ENCODE data around the gene MOB3B. TPM values are rescaled to one million over a fixed set of nuclear protein-coding genes. Genes with fewer than 3 reads are reported as not detected.

The MOB3B gene
- total RNA-seq, 2 donors from 2014 or later: 4.3 to 6.0 TPM

- peaks cover 68% of the 10 kb centered on the region for H3K4me1 ChIP-seq
- TF ChIP-seq POLR2A (IDR thresholded peaks at IDR 0.05): no peak
- TF ChIP-seq CTCF (IDR thresholded peaks at IDR 0.05): no peak
- no peak overlapping the region for H3K4me3 ChIP-seq
- WGBS, 2 donors: 43 to 63% methylated on average over 3 of the region's 3 CpGs
- no peaks in the 10 kb centered on the region for H3K9me3 ChIP-seq
- intact Hi-C loops (cut with DNase I): no loop called here
- no peak overlapping the region for H3K27ac ChIP-seq
- H3K27me3 ChIP-seq: no peaks in the 10 kb centered on the region
- no peaks in the 10 kb centered on the region for H3K36me3 ChIP-seq (replicated peaks in 1 of 2; ENCODE audit: insufficient read depth in 1 of 2, low read depth in 2 of 2)
- ATAC-seq (no peak), DNase-seq (no peak)
These were observed 95.8 kb downstream of the MOB3B start for GRCh38 chr9:27433631-27434325.

- peaks cover 67% of the 10 kb centered on the region for H3K4me1 ChIP-seq
- no peak overlapping the region for H3K4me3 ChIP-seq
- WGBS, 2 donors: 17 to 18% methylated on average over 3 of the region's 3 CpGs
- DNase-seq (no peak), ATAC-seq (no peak)
- H3K27me3 ChIP-seq: no peaks in the 10 kb centered on the region
- no peaks in the 10 kb centered on the region for H3K36me3 ChIP-seq (replicated peaks in 1 of 2; ENCODE audit: insufficient read depth in 1 of 2, low read depth in 2 of 2)
- no peak for TF ChIP-seq POLR2A (IDR thresholded peaks at IDR 0.05)
- no peak for TF ChIP-seq CTCF (IDR thresholded peaks at IDR 0.05)
- intact Hi-C loops (cut with DNase I): no loop called here
- H3K27ac ChIP-seq: peak overlapping the region in 1 of 4 donors; percentile 14
- H3K9me3 ChIP-seq: no peaks in the 10 kb centered on the region
These were observed 97.3 kb downstream of the MOB3B start for GRCh38 chr9:27432308-27432707.

- Histone ChIP-seq H3K27ac (peak overlapping the region in 1 of 4 donors; percentile 14), H3K9me3 (no peaks in the 10 kb centered on the region), H3K27me3 (no peaks in the 10 kb centered on the region), H3K4me3 (no peak overlapping the region), H3K4me1 (peaks cover 60% of the 10 kb centered on the region), H3K36me3 (replicated peaks in 1 of 2; ENCODE audit: insufficient read depth in 1 of 2, low read depth in 2 of 2) (no peaks in the 10 kb centered on the region)
- TF ChIP-seq POLR2A (IDR thresholded peaks at IDR 0.05): no peak
- TF ChIP-seq CTCF (IDR thresholded peaks at IDR 0.05): no peak
- 61 to 67% methylated on average over 2 of the region's 2 CpGs for WGBS, 2 donors
- ATAC-seq: no peak
- intact Hi-C loops (cut with DNase I): no loop called here
- no peak for DNase-seq
These were observed 98.0 kb downstream of the MOB3B start for GRCh38 chr9:27431543-27432147.

GRCh38 chr9:27430750-27431535 lies 98.7 kb downstream of the MOB3B start:
- Histone ChIP-seq H3K9me3 (no peaks in the 10 kb centered on the region), H3K27ac (peak overlapping the region in 1 of 4 donors; percentile 2), H3K4me1 (peaks cover 53% of the 10 kb centered on the region), H3K27me3 (no peaks in the 10 kb centered on the region), H3K36me3 (replicated peaks in 1 of 2; ENCODE audit: insufficient read depth in 1 of 2, low read depth in 2 of 2) (no peaks in the 10 kb centered on the region), H3K4me3 (no peak overlapping the region)
- ATAC-seq (no peak), DNase-seq (no peak)
- TF ChIP-seq POLR2A (IDR thresholded peaks at IDR 0.05) (no peak), CTCF (IDR thresholded peaks at IDR 0.05) (no peak)
- intact Hi-C loops (cut with DNase I): no loop called here
- WGBS, 2 donors: 65 to 68% methylated on average over 5 of the region's 5 CpGs
